ENCODE results near the gene PPP2R5E.

DNA sequence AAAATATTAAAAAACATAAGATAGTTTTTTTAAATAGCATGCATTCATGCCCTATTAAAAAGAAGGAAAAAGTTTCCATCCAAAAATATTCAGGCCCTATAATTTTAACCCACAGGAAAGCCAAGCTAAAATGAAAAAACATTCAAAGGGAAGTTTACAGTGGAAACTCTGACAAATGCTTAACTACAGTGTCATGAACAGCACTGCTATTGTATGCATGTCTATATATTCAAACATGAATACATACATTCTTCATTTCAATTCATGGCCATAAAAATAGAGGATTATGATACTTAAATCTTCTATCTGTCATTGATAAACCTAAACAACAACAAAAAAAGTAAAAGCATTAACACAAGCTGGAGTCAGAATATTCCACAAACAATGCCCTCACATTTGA lies 67.4 kb downstream of the PPP2R5E start:
- TF ChIP-seq, protein P1, sequence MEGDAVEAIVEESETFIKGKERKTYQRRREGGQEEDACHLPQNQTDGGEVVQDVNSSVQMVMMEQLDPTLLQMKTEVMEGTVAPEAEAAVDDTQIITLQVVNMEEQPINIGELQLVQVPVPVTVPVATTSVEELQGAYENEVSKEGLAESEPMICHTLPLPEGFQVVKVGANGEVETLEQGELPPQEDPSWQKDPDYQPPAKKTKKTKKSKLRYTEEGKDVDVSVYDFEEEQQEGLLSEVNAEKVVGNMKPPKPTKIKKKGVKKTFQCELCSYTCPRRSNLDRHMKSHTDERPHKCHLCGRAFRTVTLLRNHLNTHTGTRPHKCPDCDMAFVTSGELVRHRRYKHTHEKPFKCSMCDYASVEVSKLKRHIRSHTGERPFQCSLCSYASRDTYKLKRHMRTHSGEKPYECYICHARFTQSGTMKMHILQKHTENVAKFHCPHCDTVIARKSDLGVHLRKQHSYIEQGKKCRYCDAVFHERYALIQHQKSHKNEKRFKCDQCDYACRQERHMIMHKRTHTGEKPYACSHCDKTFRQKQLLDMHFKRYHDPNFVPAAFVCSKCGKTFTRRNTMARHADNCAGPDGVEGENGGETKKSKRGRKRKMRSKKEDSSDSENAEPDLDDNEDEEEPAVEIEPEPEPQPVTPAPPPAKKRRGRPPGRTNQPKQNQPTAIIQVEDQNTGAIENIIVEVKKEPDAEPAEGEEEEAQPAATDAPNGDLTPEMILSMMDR (IDR thresholded peaks at IDR 0.05): no peak
- no peak for TF ChIP-seq POLR2A (IDR thresholded peaks at IDR 0.05)
